ENCODE data around the gene GAREM2.

The GAREM2 gene

GRCh38 chr2:26190369-26190768 is 17.5 kb downstream of the GAREM2 start:
- Histone ChIP-seq H3K4me1 (ENCODE audit: insufficient read depth, low read length) (peaks cover 5% of the 10 kb centered on the region), H3K4me3 (ENCODE audit: low read depth in 1 of 2, low read length in 2 of 2) (no peak overlapping the region), H3K27me3 (ENCODE audit: control insufficient read depth in 1 of 2, insufficient read depth in 2 of 2, low read length in 2 of 2) (no peaks in the 10 kb centered on the region), H3K9me3 (ENCODE audit: low read length) (no peaks in the 10 kb centered on the region), H3K9ac (ENCODE audit: low read length) (no peak overlapping the region), H3K36me3 (ENCODE audit: insufficient read depth, low read length) (peaks cover 49% of the 10 kb centered on the region), H3K27ac (ENCODE audit: low read depth, low read length) (no peak overlapping the region)

- Histone ChIP-seq H3K36me3 (ENCODE audit: insufficient read depth, low read length) (peaks cover 61% of the 10 kb centered on the region), H3K9me3 (ENCODE audit: low read length) (no peaks in the 10 kb centered on the region), H3K27me3 (ENCODE audit: control insufficient read depth in 1 of 2, insufficient read depth in 2 of 2, low read length in 2 of 2) (no peaks in the 10 kb centered on the region), H3K9ac (ENCODE audit: low read length) (no peak overlapping the region), H3K27ac (ENCODE audit: low read depth, low read length) (no peak overlapping the region), H3K4me1 (ENCODE audit: insufficient read depth, low read length) (no peaks in the 10 kb centered on the region), H3K4me3 (ENCODE audit: low read depth in 1 of 2, low read length in 2 of 2) (no peak overlapping the region)
Observed at GRCh38 chr2:26191316-26192159, 18.6 kb downstream of the GAREM2 start.

GRCh38 chr2:26193578-26194231 is 20.8 kb downstream of the GAREM2 start:
- Histone ChIP-seq H3K4me3 (ENCODE audit: low read depth in 1 of 2, low read length in 2 of 2) (no peak overlapping the region), H3K9ac (ENCODE audit: low read length) (no peak overlapping the region), H3K36me3 (ENCODE audit: insufficient read depth, low read length) (peaks cover 78% of the 10 kb centered on the region), H3K27ac (ENCODE audit: low read depth, low read length) (no peak overlapping the region), H3K4me1 (ENCODE audit: insufficient read depth, low read length) (no peaks in the 10 kb centered on the region), H3K27me3 (ENCODE audit: control insufficient read depth in 1 of 2, insufficient read depth in 2 of 2, low read length in 2 of 2) (no peaks in the 10 kb centered on the region), H3K9me3 (ENCODE audit: low read length) (no peaks in the 10 kb centered on the region)

- Histone ChIP-seq H3K9me3 (ENCODE audit: low read length) (no peaks in the 10 kb centered on the region), H3K4me1 (ENCODE audit: insufficient read depth, low read length) (no peaks in the 10 kb centered on the region), H3K27me3 (ENCODE audit: control insufficient read depth in 1 of 2, insufficient read depth in 2 of 2, low read length in 2 of 2) (no peaks in the 10 kb centered on the region), H3K4me3 (ENCODE audit: low read depth in 1 of 2, low read length in 2 of 2) (no peak overlapping the region), H3K27ac (ENCODE audit: low read depth, low read length) (no peak overlapping the region), H3K36me3 (ENCODE audit: insufficient read depth, low read length) (peaks cover 90% of the 10 kb centered on the region), H3K9ac (ENCODE audit: low read length) (no peak overlapping the region)
Observed at GRCh38 chr2:26195040-26195984, 22.4 kb downstream of the GAREM2 start.

GRCh38 chr2:26196683-26197418 is 24.0 kb downstream of the GAREM2 start:
- Histone ChIP-seq H3K4me1 (ENCODE audit: insufficient read depth, low read length) (no peaks in the 10 kb centered on the region), H3K9ac (ENCODE audit: low read length) (no peak overlapping the region), H3K27ac (ENCODE audit: low read depth, low read length) (no peak overlapping the region), H3K9me3 (ENCODE audit: low read length) (no peaks in the 10 kb centered on the region), H3K27me3 (ENCODE audit: control insufficient read depth in 1 of 2, insufficient read depth in 2 of 2, low read length in 2 of 2) (no peaks in the 10 kb centered on the region), H3K36me3 (ENCODE audit: insufficient read depth, low read length) (peaks cover 90% of the 10 kb centered on the region), H3K4me3 (ENCODE audit: low read depth in 1 of 2, low read length in 2 of 2) (no peak overlapping the region)

GRCh38 chr2:26197516-26197915 is 24.6 kb downstream of the GAREM2 start:
- H3K36me3 ChIP-seq (ENCODE audit: insufficient read depth, low read length): peaks cover 90% of the 10 kb centered on the region
- H3K9ac ChIP-seq (ENCODE audit: low read length): no peak overlapping the region
- H3K27me3 ChIP-seq (ENCODE audit: control insufficient read depth in 1 of 2, insufficient read depth in 2 of 2, low read length in 2 of 2): no peaks in the 10 kb centered on the region
- H3K4me1 ChIP-seq (ENCODE audit: insufficient read depth, low read length): no peaks in the 10 kb centered on the region
- H3K4me3 ChIP-seq (ENCODE audit: low read depth in 1 of 2, low read length in 2 of 2): no peak overlapping the region
- H3K9me3 ChIP-seq (ENCODE audit: low read length): no peaks in the 10 kb centered on the region
- H3K27ac ChIP-seq (ENCODE audit: low read depth, low read length): no peak overlapping the region

- H3K4me1 ChIP-seq (ENCODE audit: insufficient read depth, low read length): no peaks in the 10 kb centered on the region
- peaks cover 67% of the 10 kb centered on the region for H3K36me3 ChIP-seq (ENCODE audit: insufficient read depth, low read length)
- no peak overlapping the region for H3K4me3 ChIP-seq (ENCODE audit: low read depth in 1 of 2, low read length in 2 of 2)
- H3K9me3 ChIP-seq (ENCODE audit: low read length): no peaks in the 10 kb centered on the region
- H3K27me3 ChIP-seq (ENCODE audit: control insufficient read depth in 1 of 2, insufficient read depth in 2 of 2, low read length in 2 of 2): no peaks in the 10 kb centered on the region
- H3K9ac ChIP-seq (ENCODE audit: low read length): no peak overlapping the region
- H3K27ac ChIP-seq (ENCODE audit: low read depth, low read length): no peak overlapping the region
Observed at GRCh38 chr2:26202981-26203490, 30.1 kb downstream of the GAREM2 start.

- H3K9ac ChIP-seq (ENCODE audit: low read length): no peak overlapping the region
- no peak overlapping the region for H3K4me3 ChIP-seq (ENCODE audit: low read depth in 1 of 2, low read length in 2 of 2)
- no peaks in the 10 kb centered on the region for H3K27me3 ChIP-seq (ENCODE audit: control insufficient read depth in 1 of 2, insufficient read depth in 2 of 2, low read length in 2 of 2)
Observed at GRCh38 chr2:26203906-26204305, 31.0 kb downstream of the GAREM2 start.

GRCh38 chr2:26212011-26212410 is 39.1 kb downstream of the GAREM2 start:
- Histone ChIP-seq H3K27me3 (ENCODE audit: control insufficient read depth in 1 of 2, insufficient read depth in 2 of 2, low read length in 2 of 2) (no peaks in the 10 kb centered on the region), H3K36me3 (ENCODE audit: insufficient read depth, low read length) (peaks cover 80% of the 10 kb centered on the region), H3K9ac (ENCODE audit: low read length) (no peak overlapping the region), H3K4me3 (ENCODE audit: low read depth in 1 of 2, low read length in 2 of 2) (no peak overlapping the region), H3K4me1 (ENCODE audit: insufficient read depth, low read length) (no peaks in the 10 kb centered on the region), H3K9me3 (ENCODE audit: low read length) (no peaks in the 10 kb centered on the region), H3K27ac (ENCODE audit: low read depth, low read length) (no peak overlapping the region)

More at GRCh38 chr2:26203906-26204305, 31.0 kb downstream of the GAREM2 start:
- Histone ChIP-seq H3K9me3 (ENCODE audit: low read length) (no peaks in the 10 kb centered on the region), H3K36me3 (ENCODE audit: insufficient read depth, low read length) (peaks cover 64% of the 10 kb centered on the region), H3K27ac (ENCODE audit: low read depth, low read length) (no peak overlapping the region), H3K4me1 (ENCODE audit: insufficient read depth, low read length) (no peaks in the 10 kb centered on the region)

- Histone ChIP-seq H3K27me3 (ENCODE audit: control insufficient read depth in 1 of 2, insufficient read depth in 2 of 2, low read length in 2 of 2) (no peaks in the 10 kb centered on the region), H3K4me1 (ENCODE audit: insufficient read depth, low read length) (no peaks in the 10 kb centered on the region), H3K27ac (ENCODE audit: low read depth, low read length) (no peak overlapping the region), H3K9me3 (ENCODE audit: low read length) (no peaks in the 10 kb centered on the region), H3K36me3 (ENCODE audit: insufficient read depth, low read length) (peaks cover 83% of the 10 kb centered on the region), H3K4me3 (ENCODE audit: low read depth in 1 of 2, low read length in 2 of 2) (no peak overlapping the region), H3K9ac (ENCODE audit: low read length) (no peak overlapping the region)
Observed at GRCh38 chr2:26214759-26215158, 41.9 kb downstream of the GAREM2 start.
